ENCODE results near the gene MTCL1. TPM values are rescaled to one million over a fixed set of nuclear protein-coding genes. Genes with fewer than 3 reads are reported as not detected.

Gene MTCL1
- total and polyA plus RNA-seq, 2 of the 8 experiments (the other 6 are each of a cell fraction or from before 2014, with no cell fraction given) = 16.6 to 60.8 TPM

DNA sequence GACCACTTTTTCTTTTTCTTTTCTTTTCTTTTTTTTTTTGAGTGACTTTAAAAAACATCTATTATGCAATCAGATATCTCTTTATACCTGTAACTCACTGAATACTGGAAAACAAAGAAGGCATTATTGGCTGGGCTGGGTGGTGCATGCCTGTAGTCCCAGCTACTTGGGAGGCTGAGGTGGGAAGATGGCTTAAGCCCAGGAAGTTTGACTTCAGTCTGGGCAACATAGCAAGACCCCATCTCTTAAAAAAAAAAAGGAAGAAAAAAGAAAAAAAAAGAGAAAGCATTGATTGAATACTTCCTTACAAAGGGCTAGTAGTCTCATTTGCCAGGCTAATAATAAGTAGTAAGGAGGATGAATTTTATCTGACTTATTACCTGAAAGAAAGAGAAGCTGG, 2.7 kb upstream of the MTCL1 start:
- Histone ChIP-seq H4K20me1 (replicated peaks in 1 of 2; ENCODE audit: control insufficient read depth in 1 of 2, insufficient read depth in 2 of 2, low read length in 2 of 2) (no peaks in the 10 kb centered on the region), H3K79me2 (ENCODE audit: control insufficient read depth in 1 of 2, insufficient read depth in 2 of 2, low read length in 2 of 2) (peaks cover 0 to 3% of the 10 kb centered on the region in 2 experiments; a peak in 2 of 4 replicates), H2BK120ac (replicated peaks; ENCODE audit: low read depth, low read length) (no peak overlapping the region), H3K14ac (ENCODE audit: insufficient read length) (no peak overlapping the region), H4K91ac (replicated peaks; ENCODE audit: insufficient read length, low read length) (no peak overlapping the region), H3K4me3 (ENCODE audit: extremely low read depth in 1 of 4, insufficient read depth in 2 of 4, low read depth in 3 of 4, low read length in 4 of 4) (no peak overlapping the region), H2AFZ (ENCODE audit: low read length) (no peak overlapping the region), H3K18ac (ENCODE audit: extremely low read depth, low read length) (no peak overlapping the region), H3K9me3 (ENCODE audit: insufficient read depth in 2 of 2, low read depth in 1 of 2, low read length in 1 of 2) (no peaks in the 10 kb centered on the region), H2BK5ac (ENCODE audit: low read depth, low read length) (no peak overlapping the region), H2BK12ac (ENCODE audit: low read depth, low read length) (no peak overlapping the region), H3K27ac (ENCODE audit: low read depth, low read length) (no peak overlapping the region), H2AK5ac (ENCODE audit: low read depth, low read length) (no peak overlapping the region), H3K27me3 (replicated peaks in 1 of 4; ENCODE audit: control insufficient read depth in 3 of 4, extremely low read depth in 1 of 4, insufficient read depth in 3 of 4, low read length in 3 of 4) (peaks cover 0 to 7% (median 5%) of the 10 kb centered on the region in 4 experiments; a peak in 5 of 7 replicates), H3K9ac (replicated peaks in 1 of 4; ENCODE audit: extremely low read depth in 1 of 4, low read depth in 3 of 4, low read length in 3 of 4) (no peak overlapping the region), H3K36me3 (ENCODE audit: control insufficient read depth in 2 of 4, insufficient read depth in 4 of 4, low read length in 3 of 4) (no peaks in the 10 kb centered on the region), H2BK20ac (ENCODE audit: low read length) (no peak overlapping the region), H4K5ac (ENCODE audit: insufficient read length, low read depth, low read length) (no peak overlapping the region), H3K4me1 (replicated peaks in 1 of 4; ENCODE audit: control insufficient read depth in 3 of 4, insufficient read depth in 4 of 4, low read length in 3 of 4) (peaks cover 9 to 16% (median 12%) of the 10 kb centered on the region in 4 experiments), H3K4ac (replicated peaks; ENCODE audit: insufficient read length, low read depth, low read length) (no peak overlapping the region), H2BK15ac (ENCODE audit: low read length) (no peak overlapping the region), H3K23ac (ENCODE audit: insufficient read length) (no peak overlapping the region), H3K4me2 (ENCODE audit: insufficient read depth in 1 of 2, low read depth in 2 of 2, low read length in 2 of 2) (no peak overlapping the region), H4K8ac (ENCODE audit: extremely low read depth, insufficient read depth, low read length) (no peak overlapping the region), H3K79me1 (ENCODE audit: low read depth, low read length) (no peaks in the 10 kb centered on the region), H3K23me2 (ENCODE audit: low read depth, low read length) (peaks cover 9% of the 10 kb centered on the region), H3K56ac (replicated peaks; ENCODE audit: insufficient read length, low read depth, low read length) (no peak overlapping the region)
- ChIA-PET POLR2A (ENCODE audit: partially characterized antibody) (interaction anchor here (0.6 to 0.8 kb wide), 2 partner anchors 52 to 79 kb away, joined by 3 read pairs; no protein-coding TSS in a partner anchor), CTCF (ENCODE audit: partially characterized antibody) (interaction anchor here (0.7 to 1.8 kb wide), 8 partner anchors 14 to 285 kb away, joined by 3 to 7 read pairs (median 4); no protein-coding TSS in a partner anchor)
- FAIRE-seq (no peak), DNase-seq (ENCODE audit: low read depth in 1 of 2, low spot score in 2 of 2) (no peak)
- TF ChIP-seq POLR2A (IDR thresholded peaks at IDR 0.05; ENCODE audit: control extremely low read depth in 1 of 2, low read depth in 2 of 2, low read length in 2 of 2) = no peak
- no peak for TF ChIP-seq RXRA (IDR thresholded peaks at IDR 0.05; ENCODE audit: insufficient read depth, low read depth, low read length)
- TF ChIP-seq FOSL1 (IDR thresholded peaks at IDR 0.05; ENCODE audit: insufficient read depth, low read depth, low read length) = no peak
- TF ChIP-seq BRCA1 (IDR thresholded peaks at IDR 0.05; ENCODE audit: low read depth, low read length) = no peak
- no peak for TF ChIP-seq EP300 (IDR thresholded peaks at IDR 0.05; ENCODE audit: borderline replicate concordance in 1 of 2, low read depth in 2 of 2, low read length in 2 of 2)
- TF ChIP-seq CTBP2 (IDR thresholded peaks at IDR 0.05; ENCODE audit: borderline replicate concordance, insufficient read depth, insufficient read length, low read length) = no peak
- no peak for TF ChIP-seq SUZ12 (IDR thresholded peaks at IDR 0.05; ENCODE audit: low read length)
- TF ChIP-seq, protein P1, sequence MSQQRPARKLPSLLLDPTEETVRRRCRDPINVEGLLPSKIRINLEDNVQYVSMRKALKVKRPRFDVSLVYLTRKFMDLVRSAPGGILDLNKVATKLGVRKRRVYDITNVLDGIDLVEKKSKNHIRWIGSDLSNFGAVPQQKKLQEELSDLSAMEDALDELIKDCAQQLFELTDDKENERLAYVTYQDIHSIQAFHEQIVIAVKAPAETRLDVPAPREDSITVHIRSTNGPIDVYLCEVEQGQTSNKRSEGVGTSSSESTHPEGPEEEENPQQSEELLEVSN (IDR thresholded peaks at IDR 0.05) = no peak
- no peak for TF ChIP-seq CTCF (IDR thresholded peaks at IDR 0.05; ENCODE audit: control extremely low read depth in 1 of 3, insufficient read depth in 1 of 3, low read depth in 1 of 3, low read length in 3 of 3)
- no peak for TF ChIP-seq SIRT6 (IDR thresholded peaks at IDR 0.05; ENCODE audit: low read length)
- TF ChIP-seq TCF12 (IDR thresholded peaks at IDR 0.05; ENCODE audit: low read depth, low read length) = no peak
